ENCODE results near the gene EYS. TPM values are rescaled to one million over a fixed set of nuclear protein-coding genes. Genes with fewer than 3 reads are reported as not detected.

Gene EYS
- total and polyA plus RNA-seq, 2 experiments from 2014 or later = under 0.01 to 0.15 TPM

- H3K4me1 ChIP-seq (ENCODE audit: low read depth) = peaks cover 13% of the 10 kb centered on the region
- no peaks in the 10 kb centered on the region for H3K27me3 ChIP-seq
- no peak for TF ChIP-seq CTCF (IDR thresholded peaks at IDR 0.05; ENCODE audit: low read depth, low read length)
- no peaks in the 10 kb centered on the region for H3K36me3 ChIP-seq
- no peaks in the 10 kb centered on the region for H3K9me3 ChIP-seq (ENCODE audit: low read depth)
- H3K4me3 ChIP-seq = no peak overlapping the region
- no peak for DNase-seq (ENCODE audit: low read depth in 1 of 2, low spot score in 1 of 2)
- no peak overlapping the region for H3K27ac ChIP-seq
These were observed 706.2 kb downstream of the EYS start for GRCh38 chr6:65000815-65001214.

GRCh38 chr6:64998204-64998603, 708.8 kb downstream of the EYS start:
- H3K27ac ChIP-seq = no peak overlapping the region

GRCh38 chr6:64996301-64996700, 710.7 kb downstream of the EYS start:
- no peaks in the 10 kb centered on the region for H3K36me3 ChIP-seq
- TF ChIP-seq CTCF (IDR thresholded peaks at IDR 0.05; ENCODE audit: low read depth, low read length) = no peak
- no peaks in the 10 kb centered on the region for H3K27me3 ChIP-seq
- H3K9me3 ChIP-seq (ENCODE audit: low read depth) = no peaks in the 10 kb centered on the region
- DNase-seq (ENCODE audit: low read depth in 1 of 2, low spot score in 1 of 2) = peak in 1 of 2 donors; percentile 62
- H3K4me3 ChIP-seq = no peak overlapping the region
- peak overlapping the region; percentile 59 for H3K27ac ChIP-seq
- H3K4me1 ChIP-seq (ENCODE audit: low read depth) = peaks cover 16% of the 10 kb centered on the region

More at GRCh38 chr6:64998204-64998603, 708.8 kb downstream of the EYS start:
- TF ChIP-seq CTCF (IDR thresholded peaks at IDR 0.05; ENCODE audit: low read depth, low read length) = no peak
- no peaks in the 10 kb centered on the region for H3K36me3 ChIP-seq
- H3K4me1 ChIP-seq (ENCODE audit: low read depth) = peaks cover 16% of the 10 kb centered on the region
- no peaks in the 10 kb centered on the region for H3K9me3 ChIP-seq (ENCODE audit: low read depth)
- H3K4me3 ChIP-seq = no peak overlapping the region
- H3K27me3 ChIP-seq = no peaks in the 10 kb centered on the region
- no peak for DNase-seq (ENCODE audit: low read depth in 1 of 2, low spot score in 1 of 2)

GRCh38 chr6:64990652-64991304, 716.2 kb downstream of the EYS start:
- H3K9me3 ChIP-seq (ENCODE audit: low read depth) = no peaks in the 10 kb centered on the region
- H3K27me3 ChIP-seq = no peaks in the 10 kb centered on the region
- DNase-seq (ENCODE audit: low read depth in 1 of 2, low spot score in 1 of 2) = no peak
- no peak for TF ChIP-seq CTCF (IDR thresholded peaks at IDR 0.05; ENCODE audit: low read depth, low read length)
- peaks cover 19% of the 10 kb centered on the region for H3K4me1 ChIP-seq (ENCODE audit: low read depth)
- H3K36me3 ChIP-seq = no peaks in the 10 kb centered on the region
- H3K27ac ChIP-seq = no peak overlapping the region
- H3K4me3 ChIP-seq = no peak overlapping the region

GRCh38 chr6:64988148-64988547, 718.9 kb downstream of the EYS start:
- no peaks in the 10 kb centered on the region for H3K36me3 ChIP-seq

More at GRCh38 chr6:64988148-64988547, 718.9 kb downstream of the EYS start:
- no peak for DNase-seq (ENCODE audit: low read depth in 1 of 2, low spot score in 1 of 2)
- H3K9me3 ChIP-seq (ENCODE audit: low read depth) = no peaks in the 10 kb centered on the region
- H3K27me3 ChIP-seq = no peaks in the 10 kb centered on the region
- no peak overlapping the region for H3K27ac ChIP-seq
- TF ChIP-seq CTCF (IDR thresholded peaks at IDR 0.05; ENCODE audit: low read depth, low read length) = no peak
- peaks cover 16% of the 10 kb centered on the region for H3K4me1 ChIP-seq (ENCODE audit: low read depth)
- H3K4me3 ChIP-seq = no peak overlapping the region

All from cardiac muscle cell (in vitro differentiated cells and primary cell).